Stimulated activated CD4-positive, alpha-beta T cell treated with anti-CD3 and anti-CD28 coated beads, Interleukin-1b, Interleukin-23, amount 100 ng/mL, for 1 hour (primary cell): ENCODE data around the gene DCDC1.

Experiments
- DNase-seq, 2 donors: peaks; one replicate each; pipeline ENCODE4 v3.0.0-alpha.2; 2020; ENCODE audit warnings: low read depth in 2 of 2

Gene DCDC1

GRCh38 chr11:31369348-31370329 is at the start of gene DCDC1, which contains the start of gene DNAJC24:
DCDC1 (minus strand) TSS chr11:31369739; CDS start chr11:31328280, 41,459 bp downstream.
DNAJC24 (plus strand) TSS chr11:31369860; CDS start chr11:31370749, 889 bp downstream.
- DNase-seq: peak; percentile 81 to 91

- no peak for DNase-seq
Observed at GRCh38 chr11:31419138-31419537, 49.6 kb upstream of the DCDC1 start.

- DNase-seq: no peak
Observed at GRCh38 chr11:31417816-31418215, 48.3 kb upstream of the DCDC1 start.

- DNase-seq: no peak
Observed at GRCh38 chr11:31417357-31417756, 47.8 kb upstream of the DCDC1 start.

- no peak for DNase-seq
Observed at GRCh38 chr11:31415435-31415834, 45.9 kb upstream of the DCDC1 start.

GRCh38 chr11:31414338-31414737 is 44.8 kb upstream of the DCDC1 start:
- DNase-seq: no peak

GRCh38 chr11:31412946-31413345 is 43.4 kb upstream of the DCDC1 start:
- DNase-seq: no peak

GRCh38 chr11:31408201-31408600 is 38.7 kb upstream of the DCDC1 start:
- DNase-seq: no peak

- no peak for DNase-seq
Observed at GRCh38 chr11:31404614-31405013, 35.1 kb upstream of the DCDC1 start.

- no peak for DNase-seq
Observed at GRCh38 chr11:31397239-31397834, 27.8 kb upstream of the DCDC1 start.

- DNase-seq: no peak
Observed at GRCh38 chr11:31387379-31387778, 17.8 kb upstream of the DCDC1 start.

GRCh38 chr11:31383116-31383515 is 13.6 kb upstream of the DCDC1 start:
- DNase-seq: no peak

- DNase-seq: no peak
Observed at GRCh38 chr11:31375879-31376278, 6.3 kb upstream of the DCDC1 start.

- no peak for DNase-seq
Observed at GRCh38 chr11:31366795-31367194, 2.7 kb downstream of the DCDC1 start.

- no peak for DNase-seq
Observed at GRCh38 chr11:31361743-31362142, 7.8 kb downstream of the DCDC1 start.

- DNase-seq: no peak
Observed at GRCh38 chr11:31355817-31356216, 13.7 kb downstream of the DCDC1 start.

GRCh38 chr11:31355131-31355530 is 14.4 kb downstream of the DCDC1 start:
- no peak for DNase-seq

GRCh38 chr11:31351168-31351567 is 18.4 kb downstream of the DCDC1 start:
- DNase-seq: no peak

- DNase-seq: no peak
Observed at GRCh38 chr11:31340903-31341572, 28.5 kb downstream of the DCDC1 start.

GRCh38 chr11:31337806-31338205 is 31.7 kb downstream of the DCDC1 start:
- no peak for DNase-seq

GRCh38 chr11:31328697-31329096 is 40.8 kb downstream of the DCDC1 start:
- DNase-seq: no peak

- no peak for DNase-seq
Observed at GRCh38 chr11:31327417-31327816, 42.1 kb downstream of the DCDC1 start.
